Vagina (tissue), 2 donors: ENCODE measurements around the gene FOXA2. TPM values are rescaled to one million over a fixed set of nuclear protein-coding genes. Genes with fewer than 3 reads are reported as not detected.
"Not testable (repeated sequence)": the region's sequence is repeated elsewhere in the genome, so short reads cannot be mapped to it uniquely, and the experiment has no call there.

Experiments used
- DNase-seq, 2 donors: peaks; one replicate each; pipeline ENCODE4 v3.0.0-alpha.2; 2017; ENCODE audit errors: extremely low spot score in 2 of 2
- H3K27ac ChIP-seq: fragments of 200-600 bp; sonication (generic); one replicate; pipeline ENCODE4 v1.5.1; 2019
- H3K27me3 ChIP-seq: fragments of 200-600 bp; sonication (generic); one replicate; pipeline ENCODE4 v1.5.1; 2019
- H3K36me3 ChIP-seq, 2 donors: fragments of 200-600 bp; sonication (generic); one replicate each; pipeline ENCODE4 v1.5.1; 2017 to 2019
- H3K4me1 ChIP-seq: fragments of 200-600 bp; sonication (generic); one replicate; pipeline ENCODE4 v1.5.1; 2019
- H3K4me3 ChIP-seq, 2 donors: fragments of 200-600 bp; sonication (generic); 1 replicate in 1 of 2; 2 replicates in 1 of 2; pipeline ENCODE4 v1.5.1; 2016 to 2019
- H3K9me3 ChIP-seq: fragments of 200-600 bp; sonication (generic); one replicate; pipeline ENCODE4 v1.5.1; 2019
- CTCF ChIP-seq, 3 experiments: fragments of 450-650 bp in 2 of 3; fragments of 200-600 bp in 1 of 3; sonication (generic) in 1 of 3; IDR thresholded peaks; one replicate each; pipeline ENCODE4 v1.5.1; 2017 to 2019; ENCODE audit warnings: antibody characterized with exemption in 3 of 3, mild to moderate bottlenecking in 2 of 3, moderate library complexity in 2 of 3
- POLR2A ChIP-seq, 2 donors: fragments of 450-650 bp; IDR thresholded peaks; one replicate each; pipeline ENCODE4 v1.6.1; 2017; ENCODE audit warnings: antibody characterized with exemption in 2 of 2, mild to moderate bottlenecking in 2 of 2, moderate library complexity in 2 of 2
- POLR2AphosphoS5 ChIP-seq, 2 donors: sonication (generic); formaldehyde crosslinking; IDR thresholded peaks; one replicate each; pipeline ENCODE4 v1.9.0; 2017; ENCODE audit warnings: antibody characterized with exemption in 2 of 2, mild to moderate bottlenecking in 2 of 2, low read depth in 1 of 2; ENCODE audit not compliant: insufficient read depth in 1 of 2
- intact Hi-C: fragments of 100-400 bp; cut with DNase I; formaldehyde crosslinking; loops from one replicate; pipeline ENCODE4 v1.15.1; 2023
- total RNA-seq: library from RNA; depleted of rRNA; stranded (reverse); fragments of >200 nt; gene quantifications from one replicate; pipeline ENCODE4 v1.2.3, GENCODE V29; 2016

The FOXA2 gene
- total RNA-seq, 1 donor from 2014 or later, result not detected

GRCh38 chr20:22556565-22557056 is 27.8 kb downstream of the FOXA2 start:
- no peak overlapping the region for H3K27ac ChIP-seq
- no peaks in the 10 kb centered on the region for H3K9me3 ChIP-seq
- intact Hi-C loops, result no loop called here
- no peaks in the 10 kb centered on the region for H3K4me1 ChIP-seq
- TF ChIP-seq POLR2A (IDR thresholded peaks at IDR 0.05) (no peak), POLR2AphosphoS5 (IDR thresholded peaks at IDR 0.05; ENCODE audit: insufficient read depth in 1 of 2, low read depth in 1 of 2) (no peak), CTCF (IDR thresholded peaks at IDR 0.05) (no peak)
- H3K4me3 ChIP-seq, result no peak overlapping the region
- no peaks in the 10 kb centered on the region for H3K27me3 ChIP-seq
- DNase-seq, result no peak
- no peaks in the 10 kb centered on the region for H3K36me3 ChIP-seq

GRCh38 chr20:22555791-22556564 is 28.4 kb downstream of the FOXA2 start:
- Histone ChIP-seq H3K27ac (no peak overlapping the region), H3K9me3 (no peaks in the 10 kb centered on the region), H3K36me3 (no peaks in the 10 kb centered on the region), H3K4me3 (no peak overlapping the region), H3K4me1 (no peaks in the 10 kb centered on the region), H3K27me3 (no peaks in the 10 kb centered on the region)
- intact Hi-C loops, result no loop called here
- no peak for TF ChIP-seq POLR2A (IDR thresholded peaks at IDR 0.05)
- TF ChIP-seq CTCF (IDR thresholded peaks at IDR 0.05), result no peak
- TF ChIP-seq POLR2AphosphoS5 (IDR thresholded peaks at IDR 0.05; ENCODE audit: insufficient read depth in 1 of 2, low read depth in 1 of 2), result no peak
- DNase-seq, result no peak

GRCh38 chr20:22554391-22554790 is 30.0 kb downstream of the FOXA2 start:
- H3K4me3 ChIP-seq, result no peak overlapping the region
- H3K9me3 ChIP-seq, result no peaks in the 10 kb centered on the region
- H3K36me3 ChIP-seq, result no peaks in the 10 kb centered on the region
- intact Hi-C loops, result no loop called here
- no peak overlapping the region for H3K27ac ChIP-seq
- no peaks in the 10 kb centered on the region for H3K27me3 ChIP-seq
- TF ChIP-seq CTCF (IDR thresholded peaks at IDR 0.05) (no peak), POLR2A (IDR thresholded peaks at IDR 0.05) (no peak), POLR2AphosphoS5 (IDR thresholded peaks at IDR 0.05; ENCODE audit: insufficient read depth in 1 of 2, low read depth in 1 of 2) (no peak)
- H3K4me1 ChIP-seq, result no peaks in the 10 kb centered on the region
- DNase-seq, result no peak

GRCh38 chr20:22550514-22550913 is 33.9 kb downstream of the FOXA2 start:
- intact Hi-C loops, result not testable (repeated sequence)

GRCh38 chr20:22548040-22548439 is 36.3 kb downstream of the FOXA2 start:
- TF ChIP-seq CTCF (IDR thresholded peaks at IDR 0.05) (no peak), POLR2A (IDR thresholded peaks at IDR 0.05) (no peak), POLR2AphosphoS5 (IDR thresholded peaks at IDR 0.05; ENCODE audit: insufficient read depth in 1 of 2, low read depth in 1 of 2) (no peak)
- Histone ChIP-seq H3K27ac (no peak overlapping the region), H3K4me3 (no peak overlapping the region), H3K27me3 (no peaks in the 10 kb centered on the region), H3K36me3 (no peaks in the 10 kb centered on the region), H3K9me3 (no peaks in the 10 kb centered on the region), H3K4me1 (no peaks in the 10 kb centered on the region)
- no peak for DNase-seq
- intact Hi-C loops, result no loop called here

More at GRCh38 chr20:22550514-22550913, 33.9 kb downstream of the FOXA2 start:
- not testable (repeated sequence) for DNase-seq, H3K27me3 ChIP-seq, H3K9me3 ChIP-seq, H3K4me3 ChIP-seq, H3K4me1 ChIP-seq, H3K27ac ChIP-seq, H3K36me3 ChIP-seq
